ENCODE results near the gene UBALD2.

The UBALD2 gene

DNA sequence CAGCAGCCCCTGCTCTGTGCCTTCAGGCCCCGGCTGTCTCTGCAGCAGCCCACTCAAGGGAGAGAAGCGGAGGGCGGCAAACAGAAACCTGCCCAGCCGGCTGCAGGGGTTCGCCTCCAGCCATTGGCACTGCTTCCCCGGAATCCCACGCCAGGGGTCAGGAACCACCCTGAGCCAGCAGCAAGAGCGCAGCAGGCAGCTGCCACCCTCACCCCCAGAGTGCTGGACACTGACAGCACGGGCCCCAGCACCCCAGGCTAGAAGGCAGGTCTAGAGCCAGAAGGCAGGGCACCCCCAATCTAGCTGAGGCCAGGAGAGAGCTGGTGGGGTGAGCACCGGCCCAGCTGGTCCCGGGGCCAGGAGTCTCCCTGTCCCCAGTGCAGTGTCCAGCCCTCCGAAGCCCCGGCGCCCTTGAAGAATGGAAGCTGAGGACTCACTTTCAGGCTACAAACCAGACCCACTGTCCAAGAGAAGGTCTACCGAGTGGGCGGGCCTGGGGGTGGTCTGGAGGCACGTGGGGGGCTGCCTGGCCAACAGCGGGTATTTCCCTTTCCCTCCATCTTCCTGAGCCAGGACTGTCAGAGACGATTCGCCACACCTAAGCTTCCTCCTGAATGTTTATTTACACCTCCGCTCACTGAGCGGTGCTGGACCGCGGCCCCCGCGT is 8.4 kb downstream of the UBALD2 start:
- H3K4me2 ChIP-seq (ENCODE audit: low read length), result peak overlapping the region; percentile 81; the same call in 1 of the 2 replicates
- H3K27me3 ChIP-seq (ENCODE audit: control insufficient read depth, low read length), result no peaks in the 10 kb centered on the region
- peaks cover 18% of the 10 kb centered on the region for H3F3A ChIP-seq (ENCODE audit: control insufficient read depth, insufficient read depth)
- H3K27ac ChIP-seq (ENCODE audit: low read depth, low read length), result peak overlapping the region; percentile 91; the same call in 1 of the 2 replicates
- peaks cover 53% of the 10 kb centered on the region for H3K4me1 ChIP-seq (ENCODE audit: control insufficient read depth, low read length)
- H3K9me3 ChIP-seq (ENCODE audit: control insufficient read depth, insufficient read depth, low read length), result no peaks in the 10 kb centered on the region
- no peaks in the 10 kb centered on the region for H4K20me1 ChIP-seq (ENCODE audit: control insufficient read depth, insufficient read depth, low read depth, low read length)
- H3K4me3 ChIP-seq (ENCODE audit: low read length), result no peak overlapping the region
- H3K9me2 ChIP-seq (replicated peaks; ENCODE audit: control insufficient read depth, low read length), result no peaks in the 10 kb centered on the region
- TF ChIP-seq EZH2phosphoT487 (IDR thresholded peaks at IDR 0.05; ENCODE audit: borderline replicate concordance, low read length) (no peak), CTCF (IDR thresholded peaks at IDR 0.05; ENCODE audit: low read depth, low read length, poor library complexity, severe bottlenecking) (no peak)
- H3K79me2 ChIP-seq (ENCODE audit: control insufficient read depth, low read length), result peaks cover 26% of the 10 kb centered on the region
- H3K36me3 ChIP-seq (ENCODE audit: control insufficient read depth, low read length), result peaks cover 26% of the 10 kb centered on the region

- Histone ChIP-seq H4K20me1 (ENCODE audit: control insufficient read depth, insufficient read depth, low read depth, low read length) (no peaks in the 10 kb centered on the region), H3K27ac (ENCODE audit: low read depth, low read length) (no peak overlapping the region), H3K36me3 (ENCODE audit: control insufficient read depth, low read length) (peaks cover 19% of the 10 kb centered on the region), H3K4me3 (ENCODE audit: low read length) (no peak overlapping the region), H3K79me2 (ENCODE audit: control insufficient read depth, low read length) (peaks cover 18% of the 10 kb centered on the region), H3F3A (ENCODE audit: control insufficient read depth, insufficient read depth) (peaks cover 12% of the 10 kb centered on the region), H3K9me3 (ENCODE audit: control insufficient read depth, insufficient read depth, low read length) (no peaks in the 10 kb centered on the region), H3K9me2 (replicated peaks; ENCODE audit: control insufficient read depth, low read length) (no peaks in the 10 kb centered on the region), H3K27me3 (ENCODE audit: control insufficient read depth, low read length) (no peaks in the 10 kb centered on the region), H3K4me2 (ENCODE audit: low read length) (no peak overlapping the region), H3K4me1 (ENCODE audit: control insufficient read depth, low read length) (peaks cover 46% of the 10 kb centered on the region)
- TF ChIP-seq EZH2phosphoT487 (IDR thresholded peaks at IDR 0.05; ENCODE audit: borderline replicate concordance, low read length) (no peak), CTCF (IDR thresholded peaks at IDR 0.05; ENCODE audit: low read depth, low read length, poor library complexity, severe bottlenecking) (no peak)
Measured at GRCh38 chr17:76274112-76274956, 9.2 kb downstream of the UBALD2 start.

DNA sequence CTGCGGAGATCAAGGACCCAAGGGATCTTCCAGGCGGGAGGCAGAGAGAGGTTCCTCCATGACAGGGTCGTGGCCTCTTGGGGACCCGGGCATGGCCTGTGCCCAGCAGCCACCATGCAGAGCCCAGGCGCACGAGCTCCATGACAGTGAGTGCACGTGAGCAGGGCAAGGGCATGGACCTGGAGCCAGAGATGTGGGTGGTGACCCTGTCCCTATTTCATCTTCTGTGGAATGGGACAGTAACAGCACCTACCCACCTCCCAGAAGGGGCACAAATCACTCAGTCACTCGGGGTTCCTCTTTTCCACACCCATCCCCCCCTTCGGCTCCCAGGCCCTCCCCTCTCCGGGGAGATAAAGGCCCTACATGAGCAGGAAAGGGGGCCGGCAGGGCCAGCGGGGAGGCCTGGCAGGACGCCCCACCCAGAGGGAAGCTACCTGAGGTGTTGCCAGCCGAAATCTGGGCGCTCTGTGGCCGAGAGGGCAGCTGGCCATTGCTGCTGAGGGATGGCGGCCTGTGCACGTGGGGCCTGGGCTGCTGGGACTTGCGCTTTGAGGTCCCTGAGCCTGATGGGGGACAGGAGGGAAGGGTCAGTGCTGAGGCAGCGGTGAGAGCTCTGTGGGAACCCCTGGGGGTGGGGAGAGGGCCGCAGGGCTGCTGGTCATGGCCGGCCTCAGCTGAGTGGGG is 10.4 kb downstream of the UBALD2 start:
- no peak overlapping the region for H3K27ac ChIP-seq (ENCODE audit: low read depth, low read length)

More for the DNA sequence above, 10.4 kb downstream of the UBALD2 start:
- Histone ChIP-seq H3K79me2 (ENCODE audit: control insufficient read depth, low read length) (peaks cover 11% of the 10 kb centered on the region), H3K9me2 (replicated peaks; ENCODE audit: control insufficient read depth, low read length) (no peaks in the 10 kb centered on the region), H3K9me3 (ENCODE audit: control insufficient read depth, insufficient read depth, low read length) (no peaks in the 10 kb centered on the region), H4K20me1 (ENCODE audit: control insufficient read depth, insufficient read depth, low read depth, low read length) (no peaks in the 10 kb centered on the region), H3K4me2 (ENCODE audit: low read length) (no peak overlapping the region), H3K27me3 (ENCODE audit: control insufficient read depth, low read length) (no peaks in the 10 kb centered on the region), H3F3A (ENCODE audit: control insufficient read depth, insufficient read depth) (peaks cover 8% of the 10 kb centered on the region), H3K4me1 (ENCODE audit: control insufficient read depth, low read length) (peaks cover 35% of the 10 kb centered on the region), H3K36me3 (ENCODE audit: control insufficient read depth, low read length) (peaks cover 12% of the 10 kb centered on the region), H3K4me3 (ENCODE audit: low read length) (no peak overlapping the region)
- no peak for TF ChIP-seq EZH2phosphoT487 (IDR thresholded peaks at IDR 0.05; ENCODE audit: borderline replicate concordance, low read length)
- TF ChIP-seq CTCF (IDR thresholded peaks at IDR 0.05; ENCODE audit: low read depth, low read length, poor library complexity, severe bottlenecking), result no peak
